Measurements from ENCODE around the gene CLDN12.
"Not testable (repeated sequence)": the region's sequence is repeated elsewhere in the genome, so short reads cannot be mapped to it uniquely, and the experiment has no call there.

Gene CLDN12

GRCh38 chr7:90445633-90446032 is 42.4 kb downstream of the CLDN12 start:
- no peak for FAIRE-seq

- FAIRE-seq, result no peak
Measured at GRCh38 chr7:90446137-90446899, 43.1 kb downstream of the CLDN12 start.

- FAIRE-seq, result no peak
Measured at GRCh38 chr7:90453259-90453891, 50.1 kb downstream of the CLDN12 start.

GRCh38 chr7:90453931-90454330 is 50.7 kb downstream of the CLDN12 start:
- FAIRE-seq, result no peak

- peak; percentile 72 for FAIRE-seq
Measured at GRCh38 chr7:90455163-90456030, 52.1 kb downstream of the CLDN12 start.

- no peak for FAIRE-seq
Measured at GRCh38 chr7:90458104-90458503, 54.8 kb downstream of the CLDN12 start.

GRCh38 chr7:90459888-90460287 is 56.6 kb downstream of the CLDN12 start:
- FAIRE-seq, result no peak

GRCh38 chr7:90461219-90461618 is 58.0 kb downstream of the CLDN12 start:
- no peak for FAIRE-seq

GRCh38 chr7:90463151-90463628 is 59.9 kb downstream of the CLDN12 start:
- FAIRE-seq, result not testable (repeated sequence)
